GM13976 (cell line): ENCODE measurements around the gene TSC22D3.

ENCODE experiments used
- DNase-seq: peaks from one replicate; pipeline ENCODE4 v3.0.0; 2012; ENCODE audit warnings: low spot score
- in situ Hi-C: fragments of 300-500 bp; cut with MboI; formaldehyde crosslinking; loops from one replicate; pipeline ENCODE4 v1.12.0; 2022; ENCODE audit warnings: low sequenced_read_pairs, mixed read lengths, inconsistent platforms; ENCODE audit not compliant: unreplicated experiment
- TF ChIP-seq, protein P1 (sequence below): IDR thresholded peaks from 2 replicates; pipeline ENCODE4 v1.5.1; 2012; ENCODE audit warnings: borderline replicate concordance, mild to moderate bottlenecking; ENCODE audit not compliant: insufficient read depth; ENCODE audit errors: extremely low read depth, missing control alignments, control extremely low read depth

The TSC22D3 gene

DNA sequence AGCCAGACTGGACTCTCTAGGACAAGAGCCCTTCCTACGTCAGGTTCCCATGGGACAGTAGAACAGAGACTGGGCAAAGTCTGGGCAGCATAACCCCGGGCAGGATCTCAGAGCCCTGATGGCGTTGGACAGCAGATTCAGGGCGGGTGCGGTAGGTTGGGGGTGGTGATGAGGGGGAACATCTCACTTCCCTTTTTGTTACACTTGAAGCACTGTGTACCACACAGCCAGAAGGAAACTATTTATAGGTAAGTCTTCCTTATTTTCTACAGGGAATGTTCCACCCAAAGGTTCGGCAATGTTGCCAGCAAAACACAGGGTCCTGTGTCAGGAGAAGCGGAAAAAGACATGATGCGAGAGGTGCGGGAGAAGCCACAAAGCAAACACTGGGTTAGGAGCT is 54.3 kb downstream of the TSC22D3 start:
- TF ChIP-seq, protein P1, sequence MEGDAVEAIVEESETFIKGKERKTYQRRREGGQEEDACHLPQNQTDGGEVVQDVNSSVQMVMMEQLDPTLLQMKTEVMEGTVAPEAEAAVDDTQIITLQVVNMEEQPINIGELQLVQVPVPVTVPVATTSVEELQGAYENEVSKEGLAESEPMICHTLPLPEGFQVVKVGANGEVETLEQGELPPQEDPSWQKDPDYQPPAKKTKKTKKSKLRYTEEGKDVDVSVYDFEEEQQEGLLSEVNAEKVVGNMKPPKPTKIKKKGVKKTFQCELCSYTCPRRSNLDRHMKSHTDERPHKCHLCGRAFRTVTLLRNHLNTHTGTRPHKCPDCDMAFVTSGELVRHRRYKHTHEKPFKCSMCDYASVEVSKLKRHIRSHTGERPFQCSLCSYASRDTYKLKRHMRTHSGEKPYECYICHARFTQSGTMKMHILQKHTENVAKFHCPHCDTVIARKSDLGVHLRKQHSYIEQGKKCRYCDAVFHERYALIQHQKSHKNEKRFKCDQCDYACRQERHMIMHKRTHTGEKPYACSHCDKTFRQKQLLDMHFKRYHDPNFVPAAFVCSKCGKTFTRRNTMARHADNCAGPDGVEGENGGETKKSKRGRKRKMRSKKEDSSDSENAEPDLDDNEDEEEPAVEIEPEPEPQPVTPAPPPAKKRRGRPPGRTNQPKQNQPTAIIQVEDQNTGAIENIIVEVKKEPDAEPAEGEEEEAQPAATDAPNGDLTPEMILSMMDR: no peak
- in situ Hi-C loops: no loop called here
- DNase-seq: no peak

DNA sequence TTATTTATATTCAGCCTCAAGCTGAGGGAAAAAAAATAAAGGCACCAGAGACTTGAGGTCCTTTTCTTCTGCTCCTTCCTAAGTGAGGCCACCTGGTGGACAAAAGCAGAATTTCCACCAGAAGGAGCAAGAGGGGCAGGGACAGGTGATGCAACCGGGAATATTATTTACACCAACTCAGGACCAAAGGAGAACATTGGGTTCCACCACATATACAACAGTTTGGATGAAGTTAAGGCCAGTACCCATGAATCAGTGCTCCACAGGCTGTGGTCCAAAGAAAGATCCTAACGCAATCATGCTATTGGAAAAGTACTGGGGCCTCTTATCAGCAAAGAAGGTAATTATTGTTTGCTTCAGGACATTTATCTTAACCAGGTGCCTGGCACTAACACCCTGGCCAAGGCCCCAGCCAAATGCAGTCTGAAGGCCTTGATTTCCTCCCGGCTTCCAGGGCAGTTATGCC is 57.4 kb downstream of the TSC22D3 start:
- TF ChIP-seq, protein P1: peak; percentile 61
- peak; percentile 53 for DNase-seq
- in situ Hi-C loops: no loop called here

DNA sequence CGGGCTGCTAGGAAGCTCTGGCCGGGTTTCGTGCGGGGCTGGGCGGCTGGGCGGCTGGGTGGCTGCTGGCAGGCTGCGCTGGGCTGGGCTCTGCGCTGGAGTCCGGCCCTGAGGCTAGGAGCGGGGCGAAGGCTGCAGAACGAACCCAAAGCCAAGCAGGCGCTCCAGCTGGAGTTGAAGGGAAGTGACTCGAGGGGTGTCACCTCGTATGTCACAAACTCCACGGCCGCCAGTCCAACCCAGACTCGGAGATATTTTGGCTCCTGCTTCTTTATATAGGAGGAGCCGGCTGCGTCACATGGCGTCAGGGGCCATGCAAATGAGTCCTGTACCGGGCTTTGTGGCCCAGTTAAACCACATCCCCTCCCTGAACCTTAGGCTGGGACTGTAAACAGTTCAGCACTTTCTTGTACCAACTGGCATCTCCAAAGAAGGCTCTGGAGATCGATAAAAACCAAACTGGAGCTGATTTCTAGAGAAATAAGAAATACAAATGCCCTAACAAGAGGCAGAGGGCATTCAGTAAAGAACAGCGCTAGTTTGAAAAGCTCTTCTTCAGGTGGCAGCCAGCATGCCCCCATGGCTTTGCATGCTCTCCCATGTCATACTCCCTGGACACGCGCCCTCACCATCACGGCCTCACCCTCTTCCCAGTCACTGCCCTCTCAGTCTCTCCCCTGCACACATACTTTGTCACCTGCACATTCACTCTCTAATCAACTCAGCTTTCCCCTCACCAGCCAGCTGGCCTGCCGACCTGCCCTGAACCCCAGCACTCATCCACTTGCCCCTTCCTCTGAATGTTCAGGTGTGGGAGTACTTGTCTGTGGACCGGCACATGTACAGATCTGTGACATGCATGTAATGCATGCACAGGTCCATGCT is 58.5 kb downstream of the TSC22D3 start:
- peak; percentile 77 for DNase-seq
- in situ Hi-C loops: no loop called here
- TF ChIP-seq, protein P1: no peak

DNA sequence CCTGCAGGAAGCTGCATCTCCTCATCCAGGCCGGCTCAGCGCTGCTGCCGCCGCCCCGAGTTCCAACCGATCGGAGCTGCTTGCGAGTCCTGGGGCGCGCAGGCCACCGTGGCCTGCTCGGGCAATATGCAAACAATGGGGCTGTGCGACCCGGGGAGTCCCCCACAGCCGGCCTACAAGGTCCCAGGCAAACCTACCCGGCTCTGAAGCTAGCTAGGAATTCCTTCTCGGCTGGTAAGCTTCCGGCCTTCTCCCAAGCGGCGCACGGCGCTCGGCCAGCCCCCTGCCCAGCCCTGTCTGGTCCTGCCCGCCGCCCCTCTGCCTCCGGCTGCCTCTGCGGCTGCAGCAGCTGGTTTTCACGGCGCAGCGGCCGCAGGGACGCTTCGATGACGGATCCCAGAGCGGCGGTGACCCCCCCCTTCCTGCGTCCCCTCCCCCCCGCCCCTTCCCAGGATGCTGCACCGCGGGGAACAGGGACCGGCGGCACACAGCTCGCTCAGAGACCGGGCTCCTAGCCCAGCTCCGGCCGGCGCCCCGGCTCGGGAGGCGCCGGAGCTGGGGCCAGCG is 59.4 kb downstream of the TSC22D3 start:
- TF ChIP-seq, protein P1: no peak
- DNase-seq: no peak
- in situ Hi-C loops: no loop called here

DNA sequence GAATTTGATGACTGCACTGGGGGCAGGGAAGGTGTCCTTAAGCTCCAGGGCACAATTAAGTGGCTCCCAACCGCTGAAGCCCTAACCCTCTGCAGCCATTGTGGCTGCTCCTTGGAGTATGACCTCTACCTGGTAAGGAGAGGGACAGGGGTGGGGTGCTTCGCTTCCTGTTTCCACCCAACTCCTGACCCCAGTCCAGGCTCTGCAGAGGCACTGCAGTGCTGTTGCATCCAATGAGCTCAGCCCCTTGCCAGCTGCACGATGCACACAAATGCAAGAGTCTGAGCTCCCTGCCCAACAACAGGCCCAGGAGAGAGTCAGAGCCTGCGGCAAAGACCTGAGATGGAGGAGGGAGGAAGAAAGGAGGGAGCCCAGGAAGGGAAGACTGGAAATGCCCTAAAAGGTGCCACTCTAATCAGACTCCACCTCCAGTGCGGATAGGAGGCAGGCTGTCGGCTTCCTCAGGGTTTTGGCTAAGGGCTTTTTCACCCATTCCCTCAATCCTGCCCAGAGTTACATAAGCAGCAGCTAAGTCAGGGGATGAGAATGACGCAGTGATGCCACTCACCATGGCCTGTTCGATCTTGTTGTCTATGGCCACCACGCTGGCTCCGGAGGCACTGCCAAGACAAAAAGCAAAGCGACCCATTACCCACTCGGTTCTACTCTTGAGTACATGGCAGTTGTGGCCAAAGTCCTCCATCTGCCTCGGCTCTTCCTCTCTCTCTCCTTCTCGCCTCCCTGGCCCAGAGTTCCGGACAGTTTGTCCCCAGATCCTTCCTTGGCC is 60.1 kb downstream of the TSC22D3 start:
- TF ChIP-seq, protein P1: no peak
- DNase-seq: no peak
- in situ Hi-C loops: no loop called here

DNA sequence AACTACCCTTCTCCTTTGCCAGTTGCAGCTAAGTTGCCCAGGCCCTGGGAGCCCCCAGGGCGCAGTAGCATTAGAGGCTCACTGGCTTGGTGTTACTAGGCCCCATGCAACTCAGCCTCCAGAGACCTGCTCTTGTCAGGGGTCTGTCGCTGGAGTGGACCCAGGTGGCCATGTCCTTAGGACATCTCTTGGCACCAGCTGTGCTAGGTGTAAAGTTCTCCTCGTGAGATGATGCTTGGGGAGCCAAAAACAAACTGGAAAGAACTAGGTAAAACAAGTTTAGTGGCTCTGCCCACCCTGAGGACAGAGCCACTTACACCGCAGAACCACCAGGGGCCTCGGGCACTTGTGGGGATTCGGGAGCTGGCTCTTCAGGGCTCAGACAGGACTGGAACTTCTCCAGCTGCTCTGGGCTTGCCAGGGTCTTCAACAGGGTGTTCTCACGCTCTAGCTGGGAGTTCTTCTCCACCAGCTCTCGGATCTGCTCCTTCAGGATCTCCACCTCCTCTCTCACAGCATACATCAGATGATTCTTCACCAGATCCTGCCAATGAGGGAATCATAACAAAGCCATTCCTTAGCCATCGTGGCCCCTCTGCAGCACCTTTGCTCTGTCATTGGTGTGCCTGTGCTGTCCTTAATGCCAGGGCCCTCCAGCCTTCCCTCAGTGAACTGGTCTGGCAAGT is 61.2 kb downstream of the TSC22D3 start:
- TF ChIP-seq, protein P1: no peak
- DNase-seq: no peak
- in situ Hi-C loops: no loop called here
